GM12878 (cell line): ENCODE results near the gene CCSER1. TPM values are rescaled to one million over a fixed set of nuclear protein-coding genes. Genes with fewer than 3 reads are reported as not detected.

Source experiments
- ATAC-seq: fragments of 200-7000 bp; cut with Tn5 transposase; 3 replicates; pipeline ENCODE4 v1.9.1; 2020; ENCODE audit warnings: mild to moderate bottlenecking, moderate library complexity
- BruUV-seq: library from RNA; stranded (reverse); fragments of 400-500 nt; replicated peaks from 2 replicates; lab custom pipeline; 2021; lab: Mats Ljungman, UMichigan
- CTCF ChIA-PET: fragments of 300-600 bp; sonication (Branson Sonifier 250); formaldehyde crosslinking; extraction: SDS; loops from one replicate; lab custom pipeline; 2021; ENCODE audit warnings: inconsistent platforms; lab: Yijun Ruan, JAX
- POLR2A ChIA-PET: fragments of 350-600 bp; formaldehyde crosslinking; extraction: SDS; loops from one replicate; lab custom pipeline; 2021; ENCODE audit warnings: inconsistent platforms; lab: Charles Lee
- RAD21 ChIA-PET: fragments of 300-600 bp; sonication (Branson Sonifier 250); formaldehyde crosslinking; loops from one replicate; lab custom pipeline; 2023; ENCODE audit warnings: antibody characterized with exemption; ENCODE audit not compliant: unreplicated experiment; lab: Charles Lee
- SMC1A ChIA-PET: fragments of 300-600 bp; sonication (Branson Sonifier 250); formaldehyde crosslinking; loops from one replicate; lab custom pipeline; 2023; ENCODE audit not compliant: unreplicated experiment, uncharacterized antibody; lab: Charles Lee
- DNase-seq: peaks from one replicate; pipeline ENCODE4 v3.0.0-alpha.2; 2011; ENCODE audit warnings: low read depth, low spot score
- FAIRE-seq: peaks from 3 replicates; lab custom pipeline; 2011; peaks lifted over from hg19 to GRCh38; lab: Jason Lieb, UNC
- H2AFZ ChIP-seq: 2 replicates; pipeline ENCODE4 v1.6.0; 2011; ENCODE audit warnings: low read depth, low read length, control low read depth; ENCODE audit not compliant: control insufficient read depth
- H3K27ac ChIP-seq: 2 replicates; pipeline ENCODE4 v1.5.1; 2011; ENCODE audit warnings: control low read depth; ENCODE audit not compliant: control insufficient read depth, insufficient read depth
- H3K27me3 ChIP-seq, 2 experiments: replicated peaks in 1 of 2; 2 replicates each; pipeline versions ENCODE4 v1.6.0 to v1.6.1; 2011; ENCODE audit warnings: low read length in 1 of 2; ENCODE audit not compliant: control insufficient read depth in 2 of 2, insufficient read depth in 2 of 2
- H3K36me3 ChIP-seq, 2 experiments: 2 replicates each; pipeline ENCODE4 v1.5.1; 2011; ENCODE audit warnings: low read length in 1 of 2; ENCODE audit not compliant: control insufficient read depth in 2 of 2, insufficient read depth in 2 of 2
- H3K4me1 ChIP-seq: 2 replicates; pipeline ENCODE4 v1.6.1; 2011; ENCODE audit warnings: mild to moderate bottlenecking, low read length, moderate library complexity, mixed read lengths; ENCODE audit not compliant: control insufficient read depth, insufficient read depth
- H3K4me2 ChIP-seq: 2 replicates; pipeline ENCODE4 v1.6.0; 2011; ENCODE audit warnings: control low read depth; ENCODE audit not compliant: control insufficient read depth, insufficient read depth
- H3K4me3 ChIP-seq: fragments of 200-600 bp; sonication (generic); 2 replicates; pipeline ENCODE4 v1.5.1; 2016
- H3K79me2 ChIP-seq: 2 replicates; pipeline ENCODE4 v1.6.0; 2011; ENCODE audit warnings: low read length; ENCODE audit not compliant: control insufficient read depth, insufficient read depth
- H3K9ac ChIP-seq: 2 replicates; pipeline ENCODE4 v1.8.0; 2011; ENCODE audit warnings: low read length, control low read depth, mixed read lengths; ENCODE audit not compliant: control insufficient read depth, insufficient read depth
- H3K9me3 ChIP-seq: replicated peaks from 3 replicates; pipeline ENCODE4 v1.5.1; 2011; ENCODE audit warnings: mild to moderate bottlenecking, low read length; ENCODE audit not compliant: control insufficient read depth, insufficient read depth
- H4K20me1 ChIP-seq: 2 replicates; pipeline ENCODE4 v1.6.0; 2011; ENCODE audit not compliant: control insufficient read depth, insufficient read depth
- ASH2L ChIP-seq: fragments of 300-600, 200-600 bp; sonication (generic); IDR thresholded peaks from 2 replicates; pipeline ENCODE4 v1.6.1; 2017; ENCODE audit warnings: low read depth, mild to moderate bottlenecking, borderline replicate concordance
- ATF7 ChIP-seq: fragments of 450-650 bp; IDR thresholded peaks from 2 replicates; pipeline ENCODE4 v1.6.1; 2016; ENCODE audit warnings: low read depth, mild to moderate bottlenecking
- MTA3 ChIP-seq: IDR thresholded peaks from 2 replicates; pipeline ENCODE4 v1.6.1; 2012; ENCODE audit warnings: low read length, inconsistent platforms, borderline replicate concordance
- PBX3 ChIP-seq: IDR thresholded peaks from 2 replicates; pipeline ENCODE4 v1.6.1; 2011; ENCODE audit warnings: mild to moderate bottlenecking, low read depth, low read length, moderate library complexity; ENCODE audit not compliant: insufficient replicate concordance
- POLR2AphosphoS5 ChIP-seq: IDR thresholded peaks from 2 replicates; pipeline ENCODE4 v1.6.1; 2011; ENCODE audit warnings: mild to moderate bottlenecking, low read length, inconsistent platforms
- SUZ12 ChIP-seq: fragments of 200-600 bp; sonication (generic); IDR thresholded peaks from one replicate; pipeline ENCODE4 v1.6.1; 2018; ENCODE audit warnings: antibody characterized with exemption, mild to moderate bottlenecking; ENCODE audit not compliant: unreplicated experiment
- WGBS: methylation state at CpG from one replicate; pipeline ENCODE4 v1.1.6; 2016; ENCODE audit warnings: low lambda C conversion rate; ENCODE audit not compliant: insufficient replicate concordance, insufficient coverage; ENCODE audit errors: missing lambda C conversion rate; 5-methylcytosine and 5-hydroxymethylcytosine counted together
- in situ Hi-C: fragments of 300-500 bp; cut with MboI; formaldehyde crosslinking; loops from 9 replicates; pipeline ENCODE4 v1.14.3; 2018; ENCODE audit warnings: mixed read lengths
- intact Hi-C: fragments of 100-400 bp; cut with micrococcal nuclease; formaldehyde crosslinking; loops from one replicate; pipeline ENCODE4 v1.14.2; 2022; ENCODE audit not compliant: unreplicated experiment
- polyA plus RNA-seq, 11 experiments: library from polyadenylated mRNA; depleted of rRNA in 4 of 11; unstranded in 6 of 11; stranded (reverse) in 5 of 11; fragments of >200 nt; fragmentation: Nextera tagmentation in 4 of 11; fragmentation: Illumina TruSeq in 1 of 11; extraction: Ambion mirVana in 4 of 11; extraction: Trizol in 1 of 11; gene quantifications; 1 replicate in 1 of 11; 2 replicates in 10 of 11; pipeline versions ENCODE4 v1.2.1 to v1.2.3, GENCODE V29; 2011 to 2016; ENCODE audit warnings: inconsistent platforms in 2 of 11, missing spikeins in 2 of 11, low read depth in 1 of 11
- total RNA-seq, 4 experiments: library from RNA; depleted of rRNA in 3 of 4; stranded (reverse); fragments of >200 nt in 3 of 4; fragmentation: Illumina TruSeq in 1 of 4; extraction: Trizol in 1 of 4; gene quantifications; 2 replicates each; pipeline versions ENCODE4 v1.2.1 to v1.2.3, GENCODE V29; 2013 to 2021
- TF ChIP-seq, protein P1 (sequence below): fragments of 450-650 bp; IDR thresholded peaks from 2 replicates; pipeline ENCODE4 v1.6.1; 2017; ENCODE audit warnings: mild to moderate bottlenecking, low read depth, inconsistent platforms; ENCODE audit not compliant: poor library complexity, severe bottlenecking

Gene CCSER1
- total and polyA plus RNA-seq, 10 of the 15 experiments (the other 5 are each of a cell fraction or from before 2014, with no cell fraction given), result 0.22 to 2.7 (median 1.0) TPM

DNA sequence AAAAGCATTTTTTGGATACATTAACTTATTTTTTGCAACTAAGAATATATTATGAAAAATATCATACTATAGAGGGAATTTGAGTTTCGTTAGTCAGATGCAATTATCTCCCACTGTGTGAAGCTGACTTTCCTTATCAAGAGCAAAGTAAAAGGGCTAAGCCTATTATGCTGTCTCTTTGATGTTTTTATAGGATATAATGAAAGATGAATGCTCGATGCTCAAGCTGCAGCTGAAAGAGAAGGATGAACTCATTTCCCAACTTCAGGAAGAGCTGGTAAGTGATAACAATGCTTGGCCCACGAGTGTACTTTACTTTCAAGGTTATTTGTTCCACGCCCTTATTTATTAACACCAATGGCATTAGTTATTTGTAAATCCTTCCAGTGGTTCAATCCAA lies 688.4 kb downstream of the CCSER1 start:
- Histone ChIP-seq H3K9ac (no peak overlapping the region), H3K36me3 (no peaks in the 10 kb centered on the region), H4K20me1 (no peaks in the 10 kb centered on the region), H3K79me2 (no peaks in the 10 kb centered on the region), H3K27me3 (no peaks in the 10 kb centered on the region), H3K27ac (no peak overlapping the region), H3K4me2 (no peak overlapping the region), H3K4me1 (no peaks in the 10 kb centered on the region), H2AFZ (no peak overlapping the region), H3K4me3 (no peak overlapping the region), H3K9me3 (no peaks in the 10 kb centered on the region; the same call in 2 of the 3 replicates)
- SMC1A ChIA-PET, result no interaction called here
- DNase-seq (no peak), FAIRE-seq (no peak), ATAC-seq (no peak)
- intact Hi-C loops (no loop called here), in situ Hi-C loops (no loop called here)
- WGBS, result 2% methylated on average over 4 of the region's 4 CpGs
- RAD21 ChIA-PET, result no interaction called here
- POLR2A ChIA-PET, result no interaction called here
- BruUV-seq, result no TSS peak
- TF ChIP-seq SUZ12 (no peak), POLR2AphosphoS5 (no peak), MTA3 (no peak), ASH2L (no peak), PBX3 (no peak), ATF7 (no peak)
- TF ChIP-seq, protein P1, sequence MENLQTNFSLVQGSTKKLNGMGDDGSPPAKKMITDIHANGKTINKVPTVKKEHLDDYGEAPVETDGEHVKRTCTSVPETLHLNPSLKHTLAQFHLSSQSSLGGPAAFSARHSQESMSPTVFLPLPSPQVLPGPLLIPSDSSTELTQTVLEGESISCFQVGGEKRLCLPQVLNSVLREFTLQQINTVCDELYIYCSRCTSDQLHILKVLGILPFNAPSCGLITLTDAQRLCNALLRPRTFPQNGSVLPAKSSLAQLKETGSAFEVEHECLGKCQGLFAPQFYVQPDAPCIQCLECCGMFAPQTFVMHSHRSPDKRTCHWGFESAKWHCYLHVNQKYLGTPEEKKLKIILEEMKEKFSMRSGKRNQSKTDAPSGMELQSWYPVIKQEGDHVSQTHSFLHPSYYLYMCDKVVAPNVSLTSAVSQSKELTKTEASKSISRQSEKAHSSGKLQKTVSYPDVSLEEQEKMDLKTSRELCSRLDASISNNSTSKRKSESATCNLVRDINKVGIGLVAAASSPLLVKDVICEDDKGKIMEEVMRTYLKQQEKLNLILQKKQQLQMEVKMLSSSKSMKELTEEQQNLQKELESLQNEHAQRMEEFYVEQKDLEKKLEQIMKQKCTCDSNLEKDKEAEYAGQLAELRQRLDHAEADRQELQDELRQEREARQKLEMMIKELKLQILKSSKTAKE, result no peak
- CTCF ChIA-PET, result no interaction called here
